GM12891 (cell line): ENCODE data around the gene HAT1.

ENCODE experiments used
- DNase-seq: peaks from one replicate; pipeline ENCODE4 v3.0.0; 2011; ENCODE audit warnings: low spot score; ENCODE audit not compliant: insufficient read length
- FAIRE-seq: peaks from 2 replicates; lab custom pipeline; 2011; peaks lifted over from hg19 to GRCh38; lab: Jason Lieb, UNC
- PAX5 ChIP-seq: IDR thresholded peaks from 2 replicates; pipeline ENCODE4 v1.6.1; 2011; ENCODE audit warnings: low read length, moderate library complexity, mild to moderate bottlenecking; ENCODE audit not compliant: insufficient read depth, severe bottlenecking
- POLR2A ChIP-seq: IDR thresholded peaks from 2 replicates; pipeline ENCODE4 v1.6.1; 2011; ENCODE audit warnings: low read depth, low read length, control low read depth
- POLR2AphosphoS5 ChIP-seq: IDR thresholded peaks from 2 replicates; pipeline ENCODE4 v1.6.1; 2011; ENCODE audit warnings: low read depth, low read length, control low read depth
- POU2F2 ChIP-seq: IDR thresholded peaks from 2 replicates; pipeline ENCODE4 v1.6.1; 2011; ENCODE audit warnings: low read depth, mild to moderate bottlenecking, control low read depth, low read length, moderate library complexity
- SPI1 ChIP-seq: IDR thresholded peaks from 2 replicates; pipeline ENCODE4 v1.6.1; 2011; ENCODE audit warnings: low read depth, low read length, control low read depth
- TAF1 ChIP-seq: IDR thresholded peaks from 2 replicates; pipeline ENCODE4 v1.6.1; 2011; ENCODE audit warnings: low read depth, low read length, control low read depth

Gene HAT1

DNA sequence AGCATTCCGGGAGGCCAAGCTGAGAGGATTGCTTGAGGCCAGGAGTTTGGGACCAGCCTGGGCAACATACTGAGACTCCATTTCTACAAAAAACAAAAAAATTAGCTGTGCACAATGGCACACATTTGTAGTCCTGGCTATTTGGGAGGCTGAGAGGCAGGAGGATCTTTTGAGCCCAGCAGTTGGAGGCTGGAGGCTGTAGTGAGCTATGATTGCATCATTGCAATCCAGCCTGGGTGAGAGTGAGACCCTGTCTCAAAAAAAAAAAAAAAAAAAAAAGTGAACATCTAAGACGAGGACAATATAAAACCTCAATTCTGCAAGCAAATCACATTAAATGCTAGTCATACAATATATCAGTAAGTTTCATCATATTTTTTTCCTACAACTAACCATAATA lies 2.8 kb upstream of the HAT1 start:
- FAIRE-seq (no peak), DNase-seq (no peak)
- TF ChIP-seq POLR2AphosphoS5 (no peak), PAX5 (no peak), TAF1 (no peak), POLR2A (no peak), POU2F2 (no peak), SPI1 (no peak)

DNA sequence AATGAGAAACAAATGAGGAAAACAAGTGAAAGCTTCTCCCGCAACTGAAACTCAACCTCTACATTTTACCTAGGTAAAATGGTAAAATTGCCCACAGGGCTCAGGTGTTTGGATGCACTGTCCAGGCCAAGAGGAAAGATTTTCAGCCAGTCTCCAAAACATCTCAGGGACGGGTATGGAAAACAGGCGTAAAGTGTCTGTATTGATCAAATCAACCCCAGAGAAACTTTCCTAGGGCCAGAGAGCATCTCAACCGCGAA lies 361 bp upstream of the HAT1 start:
- no peak for TF ChIP-seq POLR2A
- no peak for TF ChIP-seq POU2F2
- no peak for TF ChIP-seq SPI1
- TF ChIP-seq PAX5: no peak
- TF ChIP-seq TAF1: no peak
- TF ChIP-seq POLR2AphosphoS5: no peak
- FAIRE-seq: no peak
- no peak for DNase-seq

DNA sequence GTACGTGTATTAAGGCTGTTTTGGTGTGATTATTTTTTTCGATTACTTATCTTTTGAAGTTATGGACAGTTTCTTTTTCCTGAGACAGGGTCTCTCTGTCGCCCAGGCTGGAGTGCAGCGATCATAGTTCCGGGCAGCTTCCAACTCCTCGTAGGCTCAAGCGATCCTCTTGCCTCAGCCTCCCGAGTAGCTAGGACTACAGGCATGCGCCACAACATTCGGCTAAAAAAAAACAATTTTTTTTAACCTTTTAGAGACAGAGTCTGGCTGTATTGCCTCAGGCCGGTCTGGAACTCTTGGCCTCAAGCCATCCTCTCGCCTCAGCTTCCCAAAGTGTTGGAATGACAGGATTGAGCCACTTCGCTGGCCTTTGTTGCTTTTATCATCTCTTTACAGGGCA lies 945 bp downstream of the HAT1 start:
- FAIRE-seq: no peak
- DNase-seq: no peak
- no peak for TF ChIP-seq TAF1
- no peak for TF ChIP-seq POLR2AphosphoS5
- TF ChIP-seq POU2F2: no peak
- TF ChIP-seq POLR2A: no peak
- no peak for TF ChIP-seq PAX5
- TF ChIP-seq SPI1: no peak

DNA sequence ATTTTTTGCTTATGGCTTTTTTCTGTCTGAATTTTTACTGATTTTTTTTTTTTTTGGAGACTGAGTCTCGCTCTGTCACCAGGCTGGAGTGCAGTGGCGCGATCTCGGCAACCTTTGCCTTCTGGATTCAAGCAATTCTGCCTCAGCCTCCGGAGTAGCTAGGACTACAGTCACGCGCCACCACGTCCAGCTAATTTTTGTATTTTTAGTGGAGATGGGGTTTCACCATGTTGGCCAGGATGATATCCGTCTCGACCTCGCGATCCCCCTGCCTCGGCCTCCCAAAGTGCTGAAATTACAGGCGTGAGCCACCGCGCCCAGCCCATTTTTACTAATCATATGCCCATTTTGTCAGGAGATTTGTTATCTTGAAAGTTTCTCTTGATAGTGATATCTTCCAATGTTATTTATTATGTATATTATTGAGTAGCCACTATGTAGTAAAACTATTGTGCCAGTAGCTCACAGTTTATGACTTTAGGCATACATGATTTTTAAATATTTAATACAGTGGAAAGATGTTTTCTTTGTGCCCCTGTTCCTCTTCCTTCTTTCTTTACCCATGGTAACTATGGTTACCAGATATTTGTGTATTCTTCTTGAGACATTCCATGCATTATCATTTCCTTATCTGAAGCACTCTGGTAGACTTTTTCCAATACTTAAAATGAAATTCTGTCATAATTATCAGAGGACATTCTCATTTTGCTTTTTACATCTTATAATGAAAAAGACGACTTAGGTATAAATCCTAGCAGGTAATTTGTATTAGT lies 2.1 kb downstream of the HAT1 start:
- no peak for DNase-seq
- FAIRE-seq: no peak
- no peak for TF ChIP-seq SPI1
- no peak for TF ChIP-seq POLR2A
- TF ChIP-seq POU2F2: no peak
- TF ChIP-seq TAF1: no peak
- no peak for TF ChIP-seq PAX5
- TF ChIP-seq POLR2AphosphoS5: no peak

DNA sequence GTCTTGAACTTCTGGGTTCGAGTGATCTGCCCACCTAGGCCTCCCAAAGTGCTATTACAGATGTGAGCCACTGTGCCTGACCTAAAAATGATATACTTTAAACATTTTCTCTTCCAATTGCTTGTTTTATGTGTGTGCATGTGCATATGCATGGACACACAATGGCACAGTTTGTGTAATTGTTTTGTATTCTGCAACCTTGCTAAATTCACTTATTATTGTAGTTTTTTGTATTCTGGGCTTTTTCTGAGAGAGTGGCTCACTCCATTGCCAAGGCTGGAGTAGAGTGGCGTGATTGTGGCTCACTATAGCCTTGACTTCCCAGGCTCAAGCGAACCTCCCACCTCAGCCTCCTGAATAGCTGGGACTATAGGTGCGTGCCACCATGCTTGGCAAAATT lies 8.1 kb downstream of the HAT1 start:
- DNase-seq (no peak), FAIRE-seq (no peak)
- TF ChIP-seq POLR2A (no peak), TAF1 (no peak), POU2F2 (no peak), POLR2AphosphoS5 (no peak), SPI1 (no peak), PAX5 (no peak)

DNA sequence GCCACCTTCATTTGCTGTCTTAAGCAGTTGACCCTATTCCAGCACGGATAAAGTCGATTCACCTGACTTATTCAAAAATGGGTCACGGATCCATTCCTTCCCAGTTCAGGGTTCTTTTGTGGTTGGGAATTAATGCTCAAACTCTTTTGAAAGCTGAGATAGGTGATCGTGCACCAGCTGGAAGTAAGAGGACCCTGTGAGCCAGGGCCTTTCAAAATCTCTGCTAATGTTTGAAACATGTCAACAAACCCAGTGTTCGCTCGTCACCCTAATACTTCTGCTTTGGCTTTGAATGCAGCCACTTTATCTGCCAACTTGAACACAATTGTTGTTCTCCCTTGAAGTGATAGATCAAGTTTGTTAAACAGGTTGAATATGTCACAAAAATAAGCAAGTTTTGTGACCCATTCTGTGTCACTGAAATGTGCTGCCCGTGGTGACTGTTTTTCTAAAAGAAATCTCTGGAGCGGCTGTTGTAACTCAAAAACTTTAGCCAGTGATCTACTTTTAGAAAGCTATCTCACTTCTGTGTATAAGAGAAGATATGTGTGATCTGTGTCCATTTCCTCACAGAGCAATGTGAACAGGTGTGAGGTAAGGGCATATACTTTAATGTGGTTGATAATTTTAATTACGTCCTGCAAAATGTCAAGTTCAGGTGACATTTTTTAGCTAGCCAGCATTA lies 16.9 kb downstream of the HAT1 start:
- DNase-seq (no peak), FAIRE-seq (no peak)
- TF ChIP-seq SPI1 (no peak), TAF1 (no peak), PAX5 (no peak), POLR2A (no peak), POLR2AphosphoS5 (no peak), POU2F2 (no peak)

DNA sequence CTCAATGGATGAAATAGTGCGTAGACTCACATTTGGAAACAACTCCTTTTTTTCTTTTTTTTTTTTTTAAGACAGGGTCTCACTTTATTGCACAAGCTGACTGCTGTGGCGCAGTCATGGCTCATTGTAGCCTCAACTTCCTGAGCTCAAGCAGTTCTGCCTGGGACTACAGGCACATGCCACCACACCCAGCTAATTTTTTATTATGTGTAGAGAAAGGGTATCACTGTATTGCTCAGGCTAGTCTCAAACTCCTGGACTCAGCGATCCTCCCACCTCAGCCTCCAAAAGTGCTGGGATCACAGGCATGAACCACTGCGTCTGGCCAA lies 17.4 kb downstream of the HAT1 start:
- FAIRE-seq (no peak), DNase-seq (no peak)

DNA sequence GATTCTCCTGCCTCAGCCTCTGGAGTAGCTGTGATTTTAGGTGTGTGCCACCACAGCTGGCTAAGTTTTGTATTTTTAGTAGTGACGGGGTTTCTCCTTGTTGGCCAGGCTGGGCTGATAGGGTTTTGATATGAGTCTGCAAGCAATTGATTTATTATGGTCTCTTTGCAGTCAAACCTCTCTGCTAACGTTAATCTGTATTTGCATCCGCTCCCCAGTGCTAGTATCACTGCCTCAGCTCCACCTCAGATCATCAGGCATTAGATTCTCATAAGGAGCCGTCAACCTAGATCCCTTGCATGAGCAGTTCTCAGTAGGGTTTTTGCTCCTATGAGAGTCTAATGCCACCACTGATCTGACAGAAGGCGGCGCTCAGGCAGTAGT lies 19.0 kb downstream of the HAT1 start:
- no peak for FAIRE-seq
- no peak for DNase-seq
- no peak for TF ChIP-seq SPI1
- TF ChIP-seq PAX5: no peak
- TF ChIP-seq POU2F2: no peak
- TF ChIP-seq TAF1: no peak
- no peak for TF ChIP-seq POLR2AphosphoS5
- no peak for TF ChIP-seq POLR2A

More for the DNA sequence above, 17.4 kb downstream of the HAT1 start:
- TF ChIP-seq POLR2A: no peak
- no peak for TF ChIP-seq SPI1
- TF ChIP-seq TAF1: no peak
- TF ChIP-seq POLR2AphosphoS5: no peak
- no peak for TF ChIP-seq PAX5
- TF ChIP-seq POU2F2: no peak

DNA sequence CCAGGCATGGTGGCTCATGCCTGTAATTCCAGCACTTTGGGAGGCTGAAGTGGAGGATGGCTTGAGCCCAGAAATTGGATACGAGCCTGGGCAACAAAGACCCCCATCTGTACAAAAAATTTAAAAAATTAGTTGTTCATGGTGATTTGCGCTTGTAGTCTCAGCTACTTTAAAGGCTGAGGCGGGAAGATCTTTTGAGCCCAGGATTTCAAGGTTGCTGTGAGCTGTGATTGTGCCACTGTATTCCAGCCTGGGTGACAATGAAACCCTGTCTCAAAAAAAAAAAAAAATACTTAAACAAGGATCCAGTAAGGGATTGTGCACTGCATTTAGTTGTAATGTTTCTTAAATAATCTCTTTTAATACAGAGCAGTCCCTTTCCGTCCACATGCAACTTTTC lies 21.6 kb downstream of the HAT1 start:
- TF ChIP-seq POLR2A: no peak
- TF ChIP-seq POU2F2: no peak
- TF ChIP-seq POLR2AphosphoS5: no peak
- TF ChIP-seq TAF1: no peak
- TF ChIP-seq PAX5: no peak
- TF ChIP-seq SPI1: no peak
- FAIRE-seq: no peak

More for the DNA sequence above, 21.6 kb downstream of the HAT1 start:
- no peak for DNase-seq
